H1 (cell line): ENCODE measurements around the gene PYCARD. TPM values are rescaled to one million over a fixed set of nuclear protein-coding genes. Genes with fewer than 3 reads are reported as not detected.
A peak's percentile ranks its signal among the peaks of the same experiment; 100 is the strongest.

Experiments used
- ATF3 ChIP-seq: IDR thresholded peaks from 2 replicates; pipeline ENCODE4 v1.6.1; 2011; ENCODE audit warnings: low read depth, mild to moderate bottlenecking, low read length; ENCODE audit not compliant: insufficient read depth
- BACH1 ChIP-seq: IDR thresholded peaks from 2 replicates; pipeline ENCODE4 v1.6.1; 2012; ENCODE audit warnings: low read length, improper control_type of control experiment
- BCL11A ChIP-seq, 2 experiments: IDR thresholded peaks; one replicate each; pipeline ENCODE4 v1.6.1; 2011; ENCODE audit warnings: low read depth in 2 of 2, low read length in 2 of 2, mild to moderate bottlenecking in 2 of 2
- CBX5 ChIP-seq: fragments of 300-800, 300-1000 bp; sonication (generic); IDR thresholded peaks from 2 replicates; pipeline ENCODE4 v1.7.1; 2016; ENCODE audit warnings: antibody characterized with exemption, low read length, low read depth
- CHD2 ChIP-seq: IDR thresholded peaks from 2 replicates; pipeline ENCODE4 v1.6.1; 2012; ENCODE audit warnings: low read length, improper control_type of control experiment
- CTCF ChIP-seq, 3 experiments: IDR thresholded peaks; 1 replicate in 2 of 3; 2 replicates in 1 of 3; pipeline versions ENCODE4 v1.5.1 to v1.6.1; 2011; ENCODE audit warnings: low read length in 3 of 3, mild to moderate bottlenecking in 3 of 3, inconsistent platforms in 2 of 3, low read depth in 1 of 3, moderate library complexity in 1 of 3; ENCODE audit not compliant: insufficient read depth in 1 of 3; ENCODE audit errors: control extremely low read depth in 1 of 3
- GTF2F1 ChIP-seq: IDR thresholded peaks from 2 replicates; pipeline ENCODE4 v1.6.1; 2012; ENCODE audit warnings: low read depth, low read length, improper control_type of control experiment, borderline replicate concordance
- KDM5A ChIP-seq: fragments of 200-600 bp; IDR thresholded peaks from 2 replicates; pipeline ENCODE4 v1.7.1; 2012; ENCODE audit warnings: mild to moderate bottlenecking, low read length, inconsistent platforms, mixed read lengths
- MAFK ChIP-seq: IDR thresholded peaks from 2 replicates; pipeline ENCODE4 v1.6.1; 2012; ENCODE audit warnings: low read depth, mild to moderate bottlenecking, improper control_type of control experiment, low read length
- PHF8 ChIP-seq: fragments of 200-600 bp; sonication (generic); conservative IDR thresholded peaks from 2 replicates; pipeline ENCODE4 v1.7.1; 2012; ENCODE audit warnings: low read depth, mild to moderate bottlenecking, inconsistent platforms, low read length, moderate library complexity
- RAD21 ChIP-seq, 2 experiments: IDR thresholded peaks in 1 of 2; conservative IDR thresholded peaks in 1 of 2; 2 replicates each; pipeline ENCODE4 v1.6.1; 2011; ENCODE audit warnings: low read depth in 2 of 2, low read length in 2 of 2, improper control_type of control experiment in 1 of 2, inconsistent platforms in 1 of 2, mild to moderate bottlenecking in 1 of 2, moderate library complexity in 1 of 2
- RBBP5 ChIP-seq: IDR thresholded peaks from 2 replicates; pipeline ENCODE4 v1.7.1; 2012; ENCODE audit warnings: low read depth, mild to moderate bottlenecking, inconsistent platforms, low read length, moderate library complexity, borderline replicate concordance
- RXRA ChIP-seq: IDR thresholded peaks from 2 replicates; pipeline ENCODE4 v1.6.1; 2011; ENCODE audit warnings: low read depth, mild to moderate bottlenecking, low read length, moderate library complexity; ENCODE audit not compliant: insufficient read depth
- SP1 ChIP-seq: IDR thresholded peaks from 2 replicates; pipeline ENCODE4 v1.6.1; 2011; ENCODE audit warnings: low read depth, low read length
- SRF ChIP-seq: IDR thresholded peaks from 2 replicates; pipeline ENCODE4 v1.6.1; 2011; ENCODE audit warnings: mild to moderate bottlenecking, low read depth, low read length, moderate library complexity
- SUZ12 ChIP-seq: fragments of 200-600 bp; sonication (generic); IDR thresholded peaks from 2 replicates; pipeline ENCODE4 v1.6.1; 2012; ENCODE audit warnings: mild to moderate bottlenecking, inconsistent platforms, low read length, moderate library complexity, mixed read lengths
- TAF7 ChIP-seq: optimal IDR thresholded peaks from 2 replicates; pipeline ENCODE3; 2011; ENCODE audit warnings: low read depth, mild to moderate bottlenecking, inconsistent platforms, low read length, moderate library complexity, borderline replicate concordance
- TCF12 ChIP-seq: IDR thresholded peaks from 2 replicates; pipeline ENCODE4 v1.6.1; 2011; ENCODE audit warnings: low read depth, mild to moderate bottlenecking, low read length
- TEAD4 ChIP-seq: IDR thresholded peaks from 2 replicates; pipeline ENCODE4 v1.6.1; 2012; ENCODE audit warnings: low read depth, low read length, inconsistent platforms, mixed read lengths
- ZNF274 ChIP-seq: IDR thresholded peaks from 2 replicates; pipeline ENCODE4 v1.7.0; 2012; ENCODE audit warnings: low read length, borderline replicate concordance; ENCODE audit errors: extremely low read depth
- polyA plus RNA-seq, 7 experiments: library from polyadenylated mRNA; depleted of rRNA in 3 of 7; stranded (reverse) in 5 of 7; unstranded in 2 of 7; fragments of >200 nt in 5 of 7; fragments of 200-250 nt in 2 of 7; gene quantifications; 1 replicate in 5 of 7; 2 replicates in 1 of 7; 4 replicates in 1 of 7; pipeline versions ENCODE4 v1.2.1 to v1.2.3, GENCODE V29; 2011 to 2013; ENCODE audit warnings: missing spikeins in 2 of 7, mixed read lengths in 2 of 7
- total RNA-seq: library from RNA; stranded (reverse); fragmentation: NEBNext Ultra II Directional; extraction: Animal tissue kit (Norgen Biotek cat#: 25700); gene quantifications from 2 replicates; pipeline ENCODE4 v1.2.1, GENCODE V29; 2021

The PYCARD gene
- total and polyA plus RNA-seq, 2 of the 8 experiments (the other 6 are each of a cell fraction or from before 2014, with no cell fraction given), result 29.9 to 77.9 TPM

- TF ChIP-seq PHF8 (no peak), ZNF274 (no peak), RXRA (no peak), CBX5 (no peak), CHD2 (no peak), RAD21 (IDR thresholded peaks at IDR 0.05 in 1 of 2, conservative IDR thresholded peaks at IDR 0.05 in 1 of 2; ENCODE audit: low read depth in 2 of 2, low read length in 2 of 2) (peak; percentile 29 to 43), GTF2F1 (no peak), ATF3 (no peak), RBBP5 (0 out of 2 replicates have a peak, but pooled peaks have one; percentile 19), SUZ12 (peak; percentile 75), SP1 (no peak), CTCF (IDR thresholded peaks at IDR 0.05; ENCODE audit: control extremely low read depth in 1 of 3, insufficient read depth in 1 of 3, low read depth in 1 of 3, low read length in 3 of 3) (peak in 1 of 3 experiments; percentile 7; a peak in 1 of 4 replicates), BCL11A (IDR thresholded peaks at IDR 0.05; ENCODE audit: low read depth in 2 of 2, low read length in 2 of 2) (no peak), MAFK (no peak), TCF12 (no peak), SRF (no peak), TAF7 (no peak), BACH1 (no peak), TEAD4 (no peak), KDM5A (no peak)
Observed at GRCh38 chr16:31216422-31217135, 14.0 kb upstream of the PYCARD start, which contains the start of gene PYDC1 (continued).
